Naive thymus-derived CD4-positive, alpha-beta T cell (primary cell): ENCODE measurements around the gene CER1. TPM values are rescaled to one million over a fixed set of nuclear protein-coding genes. Genes with fewer than 3 reads are reported as not detected.

Experiments
- ATAC-seq: fragments of 150-1000 bp; cut with Tn5 transposase; 2 replicates; pipeline ENCODE4 v1.10.0; 2021; ENCODE audit warnings: mild to moderate bottlenecking, moderate library complexity
- CTCF ChIA-PET: fragments of 350-600 bp; sonication (Branson Sonifier 250); formaldehyde crosslinking; loops from one replicate; lab custom pipeline; 2021; ENCODE audit warnings: antibody characterized with exemption; lab: Charles Lee
- POLR2A ChIA-PET: fragments of 350-600 bp; sonication (Branson Sonifier 250); formaldehyde crosslinking; loops from one replicate; lab custom pipeline; 2021; ENCODE audit warnings: antibody characterized with exemption, inconsistent platforms; lab: Charles Lee
- DNase-seq, 9 donors: peaks; one replicate each; pipeline versions ENCODE4 v3.0.0 to v3.0.0-alpha.2; 2020 to 2022; ENCODE audit warnings: mixed read lengths in 1 of 9
- H3K27ac ChIP-seq: one replicate; pipeline ENCODE4 v1.7.0; 2013; ENCODE audit warnings: mild to moderate bottlenecking, low read depth, low read length, moderate library complexity
- H3K27me3 ChIP-seq, 2 donors: one replicate each; pipeline ENCODE4 v1.7.0; 2013; ENCODE audit warnings: low read length in 2 of 2, mild to moderate bottlenecking in 2 of 2, moderate library complexity in 2 of 2; ENCODE audit not compliant: control insufficient read depth in 2 of 2, insufficient read depth in 2 of 2
- H3K36me3 ChIP-seq, 3 experiments: 1 replicate in 2 of 3; 2 replicates in 1 of 3; pipeline ENCODE4 v1.7.0; 2013; ENCODE audit warnings: low read length in 3 of 3, mild to moderate bottlenecking in 3 of 3, moderate library complexity in 1 of 3; ENCODE audit not compliant: insufficient read depth in 3 of 3, control insufficient read depth in 2 of 3
- H3K4me1 ChIP-seq, 2 donors: one replicate each; pipeline ENCODE4 v1.7.0; 2013; ENCODE audit warnings: low read length in 2 of 2, mild to moderate bottlenecking in 2 of 2, moderate library complexity in 1 of 2; ENCODE audit not compliant: control insufficient read depth in 2 of 2, insufficient read depth in 2 of 2
- H3K4me3 ChIP-seq: 2 replicates; pipeline ENCODE4 v1.7.0; 2013; ENCODE audit warnings: mild to moderate bottlenecking, low read length
- H3K9me3 ChIP-seq, 3 experiments: 1 replicate in 2 of 3; 2 replicates in 1 of 3; pipeline ENCODE4 v1.7.0; 2013; ENCODE audit warnings: low read length in 3 of 3; ENCODE audit not compliant: control insufficient read depth in 2 of 3
- H3K27ac Mint-ChIP-seq, 9 donors: one replicate each; pipeline ENCODE4 v1.8.0; 2020 to 2022; ENCODE audit warnings: mixed read lengths in 9 of 9, mild to moderate bottlenecking in 8 of 9, moderate library complexity in 5 of 9, inconsistent platforms in 2 of 9
- H3K27me3 Mint-ChIP-seq, 5 donors: one replicate each; pipeline ENCODE4 v1.8.0; 2021 to 2022; ENCODE audit warnings: mixed read lengths in 5 of 5, mild to moderate bottlenecking in 1 of 5
- H3K36me3 Mint-ChIP-seq, 5 donors: one replicate each; pipeline ENCODE4 v1.8.0; 2020 to 2022; ENCODE audit warnings: mixed read lengths in 5 of 5, mild to moderate bottlenecking in 3 of 5, inconsistent platforms in 1 of 5
- H3K4me1 Mint-ChIP-seq, 7 donors: one replicate each; pipeline ENCODE4 v1.8.0; 2020 to 2022; ENCODE audit warnings: mixed read lengths in 7 of 7, mild to moderate bottlenecking in 3 of 7, inconsistent platforms in 1 of 7
- H3K4me3 Mint-ChIP-seq, 10 donors: one replicate each; pipeline ENCODE4 v1.8.0; 2020 to 2022; ENCODE audit warnings: mild to moderate bottlenecking in 10 of 10, mixed read lengths in 10 of 10, moderate library complexity in 6 of 10, inconsistent platforms in 2 of 10
- H3K9me3 Mint-ChIP-seq, 11 donors: one replicate each; pipeline ENCODE4 v1.8.0; 2020 to 2022; ENCODE audit warnings: mixed read lengths in 11 of 11, mild to moderate bottlenecking in 4 of 11, inconsistent platforms in 1 of 11, moderate library complexity in 1 of 11
- intact Hi-C, 2 donors: fragments of 100-400 bp; cut with micrococcal nuclease; formaldehyde crosslinking; loops; one replicate each; pipeline ENCODE4 v1.15.1; 2023
- polyA plus RNA-seq, 2 donors: library from polyadenylated mRNA; unstranded; fragments of 300-500 nt; fragmentation: Illumina TruSeq; gene quantifications; one replicate each; pipeline ENCODE4 v1.2.3, GENCODE V29; 2021
- total RNA-seq, 6 experiments: library from RNA in 5 of 6; stranded (reverse) in 5 of 6; gene quantifications; 1 replicate in 5 of 6; 2 replicates in 1 of 6; pipeline ENCODE4 v1.2.3 and lab custom pipeline; 2021 to 2026

Gene CER1
- total and polyA plus RNA-seq, 7 experiments from 2014 or later = not detected

DNA sequence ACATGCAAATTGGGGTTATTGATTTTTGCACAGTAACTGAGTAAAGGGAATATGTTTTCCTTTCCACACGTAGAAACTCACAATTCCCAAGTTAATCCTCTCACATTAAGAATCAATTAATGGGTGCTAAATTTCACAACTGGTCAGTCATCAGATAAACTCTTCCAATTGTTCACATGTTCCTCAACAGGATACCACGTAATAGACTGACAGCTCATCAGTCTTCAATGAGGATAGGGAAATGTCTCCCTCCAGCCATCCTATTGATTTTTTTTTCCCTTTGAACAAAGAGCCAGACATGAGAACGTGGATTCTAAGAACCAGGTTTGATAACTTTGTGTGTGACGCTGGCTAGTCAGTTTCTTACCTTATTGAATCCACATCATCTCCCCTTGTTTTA lies 768 bp upstream of the CER1 start:
- ATAC-seq = no peak
- Mint-ChIP-seq H3K27me3 (peaks cover 11 to 38% (median 26%) of the 10 kb centered on the region in 5 donors), H3K27ac (no peak overlapping the region), H3K4me3 (no peak overlapping the region), H3K4me1 (no peaks in the 10 kb centered on the region), H3K36me3 (no peaks in the 10 kb centered on the region), H3K9me3 (peaks cover 0 to 1% (median 0%) of the 10 kb centered on the region in 11 donors)
- ChIA-PET CTCF (no interaction called here), POLR2A (no interaction called here)
- DNase-seq = no peak
- H3K36me3 ChIP-seq = no peaks in the 10 kb centered on the region
- no peak overlapping the region for H3K4me3 ChIP-seq
- intact Hi-C loops = loop anchor here in 1 of 2 donors (5.0 kb wide), 1 partner anchor 106 kb away; no protein-coding TSS in a partner anchor
- no peaks in the 10 kb centered on the region for H3K9me3 ChIP-seq
- H3K27ac ChIP-seq = no peak overlapping the region
- peaks cover 0 to 4% of the 10 kb centered on the region in 2 donors for H3K27me3 ChIP-seq
- H3K4me1 ChIP-seq = no peaks in the 10 kb centered on the region

DNA sequence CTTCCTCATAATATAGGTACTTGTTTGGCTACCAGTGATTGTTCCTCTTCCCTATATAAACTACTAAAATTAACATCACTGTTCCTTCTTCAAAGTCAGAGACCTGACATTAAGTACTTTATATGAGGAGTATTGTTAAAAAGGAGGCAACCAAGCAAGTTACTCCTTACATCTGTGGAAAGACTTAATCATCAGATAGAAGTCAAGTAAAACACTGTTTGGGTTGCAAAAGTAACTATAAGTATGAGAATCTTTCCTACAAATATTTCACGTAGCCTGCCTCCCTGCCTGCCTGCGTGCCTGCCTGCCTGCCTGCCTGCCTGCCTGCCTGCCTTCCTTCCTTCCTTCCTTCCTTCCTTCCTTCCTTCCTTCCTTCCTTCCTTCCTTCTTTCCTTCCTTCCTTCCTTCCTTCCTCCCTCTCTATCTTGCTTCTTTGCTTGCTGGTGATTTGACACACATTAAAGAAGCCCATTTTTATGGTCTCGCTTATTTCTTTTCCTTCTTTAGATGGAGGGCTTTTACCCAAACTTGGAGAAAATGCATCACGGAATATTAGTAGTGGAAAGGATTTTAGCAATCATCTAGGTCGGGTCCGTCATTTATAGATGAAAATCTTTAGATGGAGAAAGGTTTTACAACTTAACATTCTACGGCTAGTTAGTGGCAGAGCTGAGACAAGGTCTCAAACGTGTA lies 3.2 kb downstream of the CER1 start:
- ATAC-seq (no peak), DNase-seq (no peak)
- Histone ChIP-seq H3K4me3 (no peak overlapping the region), H3K27me3 (peaks cover 0 to 11% of the 10 kb centered on the region in 2 donors), H3K4me1 (no peaks in the 10 kb centered on the region), H3K36me3 (no peaks in the 10 kb centered on the region), H3K27ac (no peak overlapping the region), H3K9me3 (no peaks in the 10 kb centered on the region)
- H3K9me3 Mint-ChIP-seq = peaks cover 0 to 1% (median 0%) of the 10 kb centered on the region in 11 donors
- no peak overlapping the region for H3K4me3 Mint-ChIP-seq
- H3K36me3 Mint-ChIP-seq = no peaks in the 10 kb centered on the region
- ChIA-PET POLR2A (no interaction called here), CTCF (no interaction called here)
- no peak overlapping the region for H3K27ac Mint-ChIP-seq
- peaks cover 12 to 47% (median 30%) of the 10 kb centered on the region in 5 donors for H3K27me3 Mint-ChIP-seq
- intact Hi-C loops = no loop called here
- H3K4me1 Mint-ChIP-seq = no peaks in the 10 kb centered on the region

DNA sequence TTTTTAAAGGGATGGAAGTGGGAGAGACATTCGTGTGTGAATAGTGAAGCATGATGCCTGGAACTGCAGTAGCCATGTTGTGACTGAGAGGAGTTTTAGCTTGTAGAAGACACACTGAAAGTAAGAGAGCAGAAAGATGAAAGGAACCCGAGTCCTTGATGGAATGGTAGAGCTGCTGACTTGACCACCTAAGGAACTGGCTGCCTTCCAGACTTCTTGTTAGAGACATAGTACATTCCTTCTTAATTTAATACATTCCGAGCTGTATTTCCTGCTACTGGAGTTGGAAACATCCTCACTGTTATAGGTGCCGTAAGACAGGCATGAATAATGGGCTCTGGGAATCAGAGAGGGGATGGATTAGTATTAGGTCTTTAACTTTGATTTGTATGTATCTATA lies 7.4 kb downstream of the CER1 start:
- H3K4me3 Mint-ChIP-seq = no peak overlapping the region
- ChIA-PET POLR2A (no interaction called here), CTCF (no interaction called here)
- ATAC-seq (no peak), DNase-seq (no peak)
- H3K27me3 Mint-ChIP-seq = peaks cover 22 to 57% (median 32%) of the 10 kb centered on the region in 5 donors
- Histone ChIP-seq H3K27ac (no peak overlapping the region), H3K36me3 (no peaks in the 10 kb centered on the region), H3K4me3 (no peak overlapping the region), H3K9me3 (no peaks in the 10 kb centered on the region), H3K27me3 (peaks cover 0 to 7% of the 10 kb centered on the region in 2 donors), H3K4me1 (no peaks in the 10 kb centered on the region)
- no peak overlapping the region for H3K27ac Mint-ChIP-seq
- intact Hi-C loops = no loop called here
- peaks cover 0 to 2% (median 0%) of the 10 kb centered on the region in 5 donors for H3K36me3 Mint-ChIP-seq
- H3K4me1 Mint-ChIP-seq = no peaks in the 10 kb centered on the region
- peaks cover 0 to 4% (median 0%) of the 10 kb centered on the region in 11 donors for H3K9me3 Mint-ChIP-seq

DNA sequence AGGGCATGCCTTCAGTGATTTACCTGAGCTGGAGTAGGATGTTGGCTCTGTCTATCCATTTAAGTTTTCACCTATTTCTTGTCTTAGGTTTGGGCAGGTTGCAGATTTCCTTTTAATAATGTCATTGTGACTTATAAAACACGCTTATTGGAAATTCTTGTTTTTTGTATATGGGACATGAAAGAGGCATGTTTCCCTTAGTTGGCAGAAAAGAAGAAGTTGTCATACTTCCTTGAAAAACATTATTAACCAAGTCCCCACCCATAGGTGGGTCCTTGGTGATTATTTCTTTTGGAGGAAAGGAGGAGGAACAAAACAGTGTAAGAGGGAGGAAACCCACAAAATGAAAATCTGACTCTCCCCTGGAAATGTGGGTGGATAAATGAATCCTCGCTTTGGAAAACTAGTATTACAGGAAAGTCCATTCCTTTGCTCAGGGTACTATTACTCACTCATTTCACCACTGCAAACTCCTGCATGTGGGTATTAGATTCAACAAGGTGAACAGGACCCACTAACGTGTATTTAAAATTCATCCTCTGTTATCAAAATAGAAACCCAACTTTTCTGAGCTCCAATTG lies 9.3 kb downstream of the CER1 start:
- H3K9me3 ChIP-seq = no peaks in the 10 kb centered on the region
- Mint-ChIP-seq H3K27me3 (peaks cover 20 to 62% (median 45%) of the 10 kb centered on the region in 5 donors), H3K9me3 (peaks cover 0 to 23% (median 6%) of the 10 kb centered on the region in 11 donors), H3K4me1 (no peaks in the 10 kb centered on the region), H3K27ac (no peak overlapping the region), H3K4me3 (no peak overlapping the region), H3K36me3 (peaks cover 0 to 9% (median 0%) of the 10 kb centered on the region in 5 donors)
- ChIA-PET CTCF (no interaction called here), POLR2A (no interaction called here)
- H3K27me3 ChIP-seq = peaks cover 0 to 7% of the 10 kb centered on the region in 2 donors
- ATAC-seq (no peak), DNase-seq (no peak)
- H3K27ac ChIP-seq = no peak overlapping the region
- intact Hi-C loops = no loop called here
- no peaks in the 10 kb centered on the region for H3K36me3 ChIP-seq
- H3K4me3 ChIP-seq = no peak overlapping the region
- no peaks in the 10 kb centered on the region for H3K4me1 ChIP-seq

DNA sequence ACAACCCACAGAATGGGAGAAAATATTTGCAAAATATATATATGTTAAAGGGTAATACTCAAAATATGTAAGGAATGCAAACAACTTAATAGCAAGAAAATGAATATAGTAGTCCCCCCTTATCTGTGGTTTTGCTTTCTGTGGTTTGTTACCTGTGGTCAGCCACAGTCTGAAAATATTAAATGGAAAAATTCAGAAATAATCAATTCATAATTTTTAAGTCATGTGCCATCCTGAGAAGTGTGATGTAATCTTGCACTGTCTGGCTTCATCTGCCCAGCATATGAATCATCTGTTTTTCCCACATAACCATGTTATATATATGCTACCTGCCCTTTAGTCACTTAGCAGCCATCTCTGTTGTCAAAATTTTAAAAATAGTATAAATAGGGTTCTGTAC lies 11.7 kb downstream of the CER1 start:
- peaks cover 1 to 44% (median 18%) of the 10 kb centered on the region in 11 donors for H3K9me3 Mint-ChIP-seq
- no peak overlapping the region for H3K27ac Mint-ChIP-seq
- ATAC-seq (no peak), DNase-seq (no peak)
- Histone ChIP-seq H3K9me3 (peaks cover 0 to 3% (median 0%) of the 10 kb centered on the region in 3 experiments), H3K4me1 (no peaks in the 10 kb centered on the region), H3K27ac (no peak overlapping the region), H3K27me3 (peaks cover 0 to 2% of the 10 kb centered on the region in 2 donors), H3K36me3 (no peaks in the 10 kb centered on the region), H3K4me3 (no peak overlapping the region)
- H3K4me1 Mint-ChIP-seq = no peaks in the 10 kb centered on the region
- peaks cover 0 to 14% (median 1%) of the 10 kb centered on the region in 5 donors for H3K36me3 Mint-ChIP-seq
- ChIA-PET CTCF (no interaction called here), POLR2A (no interaction called here)
- peaks cover 16 to 65% (median 52%) of the 10 kb centered on the region in 5 donors for H3K27me3 Mint-ChIP-seq
- intact Hi-C loops = no loop called here
- no peak overlapping the region for H3K4me3 Mint-ChIP-seq

DNA sequence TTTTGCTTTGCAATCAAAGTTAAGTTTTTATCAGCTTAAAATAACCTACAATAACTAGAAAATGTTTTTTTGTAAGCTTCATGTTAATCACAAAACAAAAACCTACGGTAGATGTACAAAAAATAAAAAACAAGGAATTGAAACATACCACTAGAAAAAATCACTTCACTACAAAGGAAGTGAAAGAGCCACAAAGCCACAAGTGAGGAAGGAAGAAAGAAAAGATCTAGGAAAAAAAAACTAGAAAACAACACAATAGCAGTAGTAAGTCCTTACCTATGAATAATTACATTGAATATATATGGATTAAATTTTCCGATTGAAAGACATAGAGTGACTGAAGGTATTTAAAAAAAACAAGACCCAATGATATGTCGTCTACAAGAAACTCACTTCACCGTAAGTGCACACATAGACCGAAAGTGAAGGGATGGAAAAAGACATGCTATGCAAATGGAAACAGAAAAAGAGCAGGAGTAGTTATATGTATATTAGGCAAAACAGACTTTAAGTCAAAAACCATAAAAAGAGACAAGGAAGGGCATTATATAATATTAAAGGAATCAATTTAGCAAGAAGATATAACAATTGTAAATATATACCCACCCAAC lies 15.9 kb downstream of the CER1 start:
- POLR2A ChIA-PET = no interaction called here
- Mint-ChIP-seq H3K27ac (no peak overlapping the region), H3K36me3 (peaks cover 0 to 23% (median 4%) of the 10 kb centered on the region in 5 donors), H3K9me3 (peaks cover 8 to 71% (median 34%) of the 10 kb centered on the region in 11 donors), H3K4me3 (no peak overlapping the region), H3K4me1 (no peaks in the 10 kb centered on the region), H3K27me3 (peaks cover 10 to 72% (median 38%) of the 10 kb centered on the region in 5 donors)
- Histone ChIP-seq H3K4me1 (no peaks in the 10 kb centered on the region), H3K36me3 (no peaks in the 10 kb centered on the region), H3K9me3 (peaks cover 0 to 6% (median 0%) of the 10 kb centered on the region in 3 experiments), H3K27me3 (no peaks in the 10 kb centered on the region), H3K4me3 (no peak overlapping the region), H3K27ac (no peak overlapping the region)
- no peak for ATAC-seq
- DNase-seq = no peak
- intact Hi-C loops = no loop called here
- CTCF ChIA-PET = no interaction called here
